GM23248 (cell line): ENCODE data around the gene SLC22A5. TPM values are rescaled to one million over a fixed set of nuclear protein-coding genes. Genes with fewer than 3 reads are reported as not detected.
A peak's percentile ranks its signal among the peaks of the same experiment; 100 is the strongest.

ENCODE experiments used
- DNase-seq: peaks from one replicate; pipeline ENCODE4 v3.0.0-alpha.2; 2015
- H2AFZ ChIP-seq: fragments of 200-600 bp; sonication (generic); 2 replicates; pipeline ENCODE4 v1.6.1; 2016; ENCODE audit warnings: antibody characterized with exemption
- H3F3A ChIP-seq: fragments of 200-600 bp; sonication (generic); 2 replicates; pipeline ENCODE4 v1.6.1; 2016; ENCODE audit warnings: mild to moderate bottlenecking, antibody characterized with exemption, mixed run types; ENCODE audit not compliant: insufficient read depth
- H3K27ac ChIP-seq: fragments of 200-600 bp; sonication (generic); 2 replicates; pipeline ENCODE4 v1.5.1; 2016; ENCODE audit warnings: mild to moderate bottlenecking
- H3K27me3 ChIP-seq: fragments of 200-600 bp; sonication (generic); replicated peaks from 2 replicates; pipeline ENCODE4 v1.6.1; 2016; ENCODE audit warnings: mild to moderate bottlenecking; ENCODE audit not compliant: insufficient read depth
- H3K36me3 ChIP-seq: fragments of 200-600 bp; sonication (generic); 2 replicates; pipeline ENCODE4 v1.6.1; 2016; ENCODE audit warnings: low read depth, mild to moderate bottlenecking
- H3K4me1 ChIP-seq: fragments of 200-600 bp; sonication (generic); 2 replicates; pipeline ENCODE4 v1.6.1; 2016; ENCODE audit warnings: mild to moderate bottlenecking; ENCODE audit not compliant: insufficient read depth
- H3K4me2 ChIP-seq: fragments of 200-600 bp; sonication (generic); one replicate; pipeline ENCODE4 v1.6.1; 2016; ENCODE audit warnings: mild to moderate bottlenecking; ENCODE audit not compliant: unreplicated experiment
- H3K4me3 ChIP-seq: fragments of 200-600 bp; sonication (generic); 2 replicates; pipeline ENCODE4 v1.5.1; 2016; ENCODE audit warnings: mild to moderate bottlenecking
- H3K79me2 ChIP-seq: fragments of 200-600 bp; sonication (generic); 2 replicates; pipeline ENCODE4 v1.6.1; 2016; ENCODE audit warnings: mild to moderate bottlenecking; ENCODE audit not compliant: insufficient read depth
- H3K9ac ChIP-seq: fragments of 200-600 bp; sonication (generic); 2 replicates; pipeline ENCODE4 v1.6.1; 2016; ENCODE audit warnings: mild to moderate bottlenecking
- H3K9me2 ChIP-seq: fragments of 200-600 bp; sonication (generic); 2 replicates; pipeline ENCODE4 v1.6.1; 2016; ENCODE audit warnings: mixed run types, mild to moderate bottlenecking, moderate library complexity; ENCODE audit not compliant: insufficient read depth
- H3K9me3 ChIP-seq: fragments of 200-600 bp; sonication (generic); one replicate; pipeline ENCODE4 v1.6.1; 2017; ENCODE audit warnings: low read depth
- H4K20me1 ChIP-seq: fragments of 200-600 bp; sonication (generic); 2 replicates; pipeline ENCODE4 v1.6.0; 2016; ENCODE audit not compliant: insufficient read depth
- EZH2 ChIP-seq: fragments of 200-600 bp; sonication (generic); IDR thresholded peaks from 2 replicates; pipeline ENCODE4 v1.6.1; 2018; ENCODE audit warnings: antibody characterized with exemption, mild to moderate bottlenecking; ENCODE audit not compliant: insufficient read depth, poor library complexity, severe bottlenecking
- EZH2phosphoT487 ChIP-seq: fragments of 200-600 bp; sonication (generic); IDR thresholded peaks from 2 replicates; pipeline ENCODE4 v1.6.1; 2018; ENCODE audit warnings: antibody characterized with exemption, moderate library complexity, mild to moderate bottlenecking, low read depth; ENCODE audit not compliant: insufficient read depth
- WGBS, 2 experiments: methylation state at CpG; one replicate each; pipeline ENCODE4 v1.1.6; 2015 to 2017; ENCODE audit warnings: low lambda C conversion rate in 2 of 2, low coverage in 1 of 2; ENCODE audit errors: missing lambda C conversion rate in 2 of 2; 5-methylcytosine and 5-hydroxymethylcytosine counted together
- in situ Hi-C: fragments of 300-500 bp; cut with MboI; formaldehyde crosslinking; loops from 2 replicates; pipeline ENCODE4 v1.15.0; 2020
- polyA plus RNA-seq: library from polyadenylated mRNA; unstranded; fragments of >200 nt; fragmentation: Nextera tagmentation; extraction: Ambion mirVana; gene quantifications from 2 replicates; pipeline ENCODE4 v1.2.1, GENCODE V29; 2016
- total RNA-seq: library from RNA; depleted of rRNA; stranded (reverse); fragments of >200 nt; shearing (Covaris generic); gene quantifications from 2 replicates; pipeline ENCODE4 v1.2.3, GENCODE V29; 2014

Gene SLC22A5
- total and polyA plus RNA-seq, 2 experiments from 2014 or later: 1.7 to 3.0 TPM

GRCh38 chr5:132376694-132377641 is 7.5 kb downstream of the SLC22A5 start:
- no peaks in the 10 kb centered on the region for H3K4me1 ChIP-seq
- WGBS, 2 experiments: 53 to 55% methylated on average over 16 of the region's 16 CpGs

GRCh38 chr5:132377738-132378137 is 8.2 kb downstream of the SLC22A5 start:
- in situ Hi-C loops: loop anchor here (25.0 kb wide), 2 partner anchors 335 to 435 kb away; partner anchors contain the start of gene SOWAHA
- Histone ChIP-seq H3K4me2 (no peak overlapping the region), H3K9ac (no peak overlapping the region), H3K4me3 (no peak overlapping the region), H3K79me2 (no peaks in the 10 kb centered on the region), H3K4me1 (no peaks in the 10 kb centered on the region), H3K9me3 (no peaks in the 10 kb centered on the region), H3K9me2 (no peaks in the 10 kb centered on the region), H3K27me3 (no peaks in the 10 kb centered on the region), H4K20me1 (no peaks in the 10 kb centered on the region), H3K36me3 (no peaks in the 10 kb centered on the region), H3F3A (no peaks in the 10 kb centered on the region), H2AFZ (no peak overlapping the region), H3K27ac (no peak overlapping the region)
- WGBS, 2 experiments: 76 to 78% methylated on average over 7 of the region's 7 CpGs
- no peak for DNase-seq
- TF ChIP-seq EZH2phosphoT487 (no peak), EZH2 (no peak)

More at GRCh38 chr5:132376694-132377641, 7.5 kb downstream of the SLC22A5 start:
- Histone ChIP-seq H3K79me2 (no peaks in the 10 kb centered on the region), H3F3A (no peaks in the 10 kb centered on the region), H4K20me1 (no peaks in the 10 kb centered on the region), H3K27me3 (no peaks in the 10 kb centered on the region), H3K9me2 (no peaks in the 10 kb centered on the region), H3K9me3 (no peaks in the 10 kb centered on the region), H3K9ac (no peak overlapping the region), H3K27ac (no peak overlapping the region), H3K36me3 (no peaks in the 10 kb centered on the region), H3K4me3 (no peak overlapping the region), H3K4me2 (no peak overlapping the region), H2AFZ (no peak overlapping the region)
- in situ Hi-C loops: loop anchor here (25.0 kb wide), 2 partner anchors 335 to 435 kb away; partner anchors contain the start of gene SOWAHA
- no peak for DNase-seq
- no peak for TF ChIP-seq EZH2phosphoT487
- no peak for TF ChIP-seq EZH2

- no peak for TF ChIP-seq EZH2
- TF ChIP-seq EZH2phosphoT487: no peak
- in situ Hi-C loops: loop anchor here (25.0 kb wide), 2 partner anchors 334 to 434 kb away; partner anchors contain the start of gene SOWAHA
- H3K9ac ChIP-seq: no peak overlapping the region
Observed at GRCh38 chr5:132378580-132378979, 9.1 kb downstream of the SLC22A5 start.

GRCh38 chr5:132380047-132380446 is 10.5 kb downstream of the SLC22A5 start:
- WGBS, 2 experiments: 89 to 90% methylated on average over 6 of the region's 6 CpGs
- Histone ChIP-seq H3K4me2 (no peak overlapping the region), H3K27ac (no peak overlapping the region), H3K36me3 (no peaks in the 10 kb centered on the region), H4K20me1 (no peaks in the 10 kb centered on the region), H3K79me2 (no peaks in the 10 kb centered on the region), H3K9me3 (no peaks in the 10 kb centered on the region), H3K9me2 (no peaks in the 10 kb centered on the region), H3F3A (no peaks in the 10 kb centered on the region), H3K4me1 (no peaks in the 10 kb centered on the region), H3K9ac (no peak overlapping the region), H2AFZ (no peak overlapping the region), H3K4me3 (no peak overlapping the region), H3K27me3 (no peaks in the 10 kb centered on the region)
- in situ Hi-C loops: loop anchor here (10.0 to 25.0 kb wide), 3 partner anchors 125 to 432 kb away; partner anchors contain the start of gene SOWAHA
- no peak for DNase-seq
- no peak for TF ChIP-seq EZH2phosphoT487
- TF ChIP-seq EZH2: no peak

More at GRCh38 chr5:132378580-132378979, 9.1 kb downstream of the SLC22A5 start:
- Histone ChIP-seq H3K4me3 (no peak overlapping the region), H3K4me1 (no peaks in the 10 kb centered on the region), H2AFZ (no peak overlapping the region), H3K9me3 (no peaks in the 10 kb centered on the region), H3K27ac (no peak overlapping the region), H4K20me1 (no peaks in the 10 kb centered on the region), H3K79me2 (no peaks in the 10 kb centered on the region), H3K4me2 (no peak overlapping the region), H3F3A (no peaks in the 10 kb centered on the region), H3K9me2 (no peaks in the 10 kb centered on the region), H3K36me3 (no peaks in the 10 kb centered on the region), H3K27me3 (no peaks in the 10 kb centered on the region)
- peak; percentile 58 for DNase-seq
- 62 to 66% methylated on average over 3 of the region's 3 CpGs for WGBS, 2 experiments
